WERI-Rb-1 (cell line): Measurements from ENCODE around the gene KLHL5.

Source experiments
- DNase-seq: peaks from one replicate; pipeline ENCODE4 v3.0.0-alpha.2; 2020
- H3K27ac ChIP-seq: fragments of 250-450 bp; sonication (Bioruptor Pico); 2 replicates; pipeline ENCODE4 v1.5.1; 2020; ENCODE audit warnings: mild to moderate bottlenecking, moderate library complexity
- H3K27me3 ChIP-seq: fragments of 250-450 bp; sonication (Bioruptor Pico); 2 replicates; pipeline ENCODE4 v1.5.1; 2021; ENCODE audit warnings: mild to moderate bottlenecking, low read depth, moderate library complexity; ENCODE audit not compliant: insufficient read depth, severe bottlenecking
- H3K36me3 ChIP-seq: fragments of 250-450 bp; sonication (Bioruptor Pico); 2 replicates; pipeline ENCODE4 v1.5.1; 2020; ENCODE audit warnings: mild to moderate bottlenecking, moderate library complexity
- H3K4me3 ChIP-seq: 2 replicates; pipeline ENCODE4 v1.5.1; 2011; ENCODE audit warnings: low read depth, mild to moderate bottlenecking, control low read depth, low read length
- H3K9me3 ChIP-seq: fragments of 250-450 bp; sonication (Bioruptor Pico); 2 replicates; pipeline ENCODE4 v1.5.1; 2021; ENCODE audit warnings: mild to moderate bottlenecking, moderate library complexity; ENCODE audit not compliant: severe bottlenecking
- TF ChIP-seq, protein P1 (sequence below): IDR thresholded peaks from 2 replicates; pipeline ENCODE4 v1.5.1; 2011; ENCODE audit warnings: low read depth, mild to moderate bottlenecking, control low read depth, inconsistent platforms, low read length

Gene KLHL5

GRCh38 chr4:39104255-39104654 lies 42.2 kb downstream of the KLHL5 start:
- Histone ChIP-seq H3K4me3 (no peak overlapping the region), H3K36me3 (peaks cover 6% of the 10 kb centered on the region), H3K9me3 (no peaks in the 10 kb centered on the region), H3K27me3 (no peaks in the 10 kb centered on the region), H3K27ac (no peak overlapping the region)
- TF ChIP-seq, protein P1, sequence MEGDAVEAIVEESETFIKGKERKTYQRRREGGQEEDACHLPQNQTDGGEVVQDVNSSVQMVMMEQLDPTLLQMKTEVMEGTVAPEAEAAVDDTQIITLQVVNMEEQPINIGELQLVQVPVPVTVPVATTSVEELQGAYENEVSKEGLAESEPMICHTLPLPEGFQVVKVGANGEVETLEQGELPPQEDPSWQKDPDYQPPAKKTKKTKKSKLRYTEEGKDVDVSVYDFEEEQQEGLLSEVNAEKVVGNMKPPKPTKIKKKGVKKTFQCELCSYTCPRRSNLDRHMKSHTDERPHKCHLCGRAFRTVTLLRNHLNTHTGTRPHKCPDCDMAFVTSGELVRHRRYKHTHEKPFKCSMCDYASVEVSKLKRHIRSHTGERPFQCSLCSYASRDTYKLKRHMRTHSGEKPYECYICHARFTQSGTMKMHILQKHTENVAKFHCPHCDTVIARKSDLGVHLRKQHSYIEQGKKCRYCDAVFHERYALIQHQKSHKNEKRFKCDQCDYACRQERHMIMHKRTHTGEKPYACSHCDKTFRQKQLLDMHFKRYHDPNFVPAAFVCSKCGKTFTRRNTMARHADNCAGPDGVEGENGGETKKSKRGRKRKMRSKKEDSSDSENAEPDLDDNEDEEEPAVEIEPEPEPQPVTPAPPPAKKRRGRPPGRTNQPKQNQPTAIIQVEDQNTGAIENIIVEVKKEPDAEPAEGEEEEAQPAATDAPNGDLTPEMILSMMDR: no peak
- DNase-seq: no peak

- TF ChIP-seq, protein P1: no peak
- no peaks in the 10 kb centered on the region for H3K27me3 ChIP-seq
- no peaks in the 10 kb centered on the region for H3K9me3 ChIP-seq
- no peak for DNase-seq
- H3K27ac ChIP-seq: no peak overlapping the region
- H3K36me3 ChIP-seq: peaks cover 6% of the 10 kb centered on the region
- H3K4me3 ChIP-seq: no peak overlapping the region
Observed at GRCh38 chr4:39106011-39106410, 44.0 kb downstream of the KLHL5 start.

GRCh38 chr4:39114436-39114835 lies 52.4 kb downstream of the KLHL5 start:
- Histone ChIP-seq H3K27me3 (no peaks in the 10 kb centered on the region), H3K27ac (no peak overlapping the region), H3K4me3 (no peak overlapping the region), H3K36me3 (peaks cover 2% of the 10 kb centered on the region; the same call in 1 of the 2 replicates), H3K9me3 (no peaks in the 10 kb centered on the region)
- TF ChIP-seq, protein P1: no peak
- no peak for DNase-seq

GRCh38 chr4:39118034-39118658 lies 56.1 kb downstream of the KLHL5 start:
- no peak overlapping the region for H3K4me3 ChIP-seq
- no peaks in the 10 kb centered on the region for H3K9me3 ChIP-seq
- no peaks in the 10 kb centered on the region for H3K27me3 ChIP-seq
- no peak overlapping the region for H3K27ac ChIP-seq
- TF ChIP-seq, protein P1: no peak
- H3K36me3 ChIP-seq: peaks cover 2% of the 10 kb centered on the region; the same call in 1 of the 2 replicates
- DNase-seq: peak; percentile 30

GRCh38 chr4:39120418-39120817 lies 58.4 kb downstream of the KLHL5 start:
- H3K36me3 ChIP-seq: peaks cover 2% of the 10 kb centered on the region; the same call in 1 of the 2 replicates
- no peak overlapping the region for H3K27ac ChIP-seq
- TF ChIP-seq, protein P1: no peak
- DNase-seq: no peak
- no peak overlapping the region for H3K4me3 ChIP-seq
- no peaks in the 10 kb centered on the region for H3K27me3 ChIP-seq
- no peaks in the 10 kb centered on the region for H3K9me3 ChIP-seq
